Stomach (tissue), 4 donors: ENCODE measurements around the gene ANP32E.

Experiments used
- CTCF ChIP-seq, 7 experiments: fragments of 450-650 bp in 4 of 7; fragments of 200-600 bp in 3 of 7; sonication (generic) in 3 of 7; IDR thresholded peaks; one replicate each; pipeline ENCODE4 v1.5.1; 2016 to 2019; ENCODE audit warnings: antibody characterized with exemption in 7 of 7, control low read depth in 2 of 7, mild to moderate bottlenecking in 1 of 7
- EP300 ChIP-seq: sonication (generic); formaldehyde crosslinking; IDR thresholded peaks from one replicate; pipeline ENCODE4 v1.6.1; 2017; ENCODE audit warnings: antibody characterized with exemption
- POLR2A ChIP-seq, 4 donors: fragments of 450-650 bp; IDR thresholded peaks; one replicate each; pipeline ENCODE4 v1.6.1; 2016; ENCODE audit warnings: antibody characterized with exemption in 4 of 4, control low read depth in 2 of 4, mild to moderate bottlenecking in 1 of 4, moderate library complexity in 1 of 4
- POLR2AphosphoS5 ChIP-seq, 3 donors: sonication (generic); formaldehyde crosslinking; IDR thresholded peaks; one replicate each; pipeline ENCODE4 v1.6.1; 2016; ENCODE audit warnings: antibody characterized with exemption in 3 of 3

DNA sequence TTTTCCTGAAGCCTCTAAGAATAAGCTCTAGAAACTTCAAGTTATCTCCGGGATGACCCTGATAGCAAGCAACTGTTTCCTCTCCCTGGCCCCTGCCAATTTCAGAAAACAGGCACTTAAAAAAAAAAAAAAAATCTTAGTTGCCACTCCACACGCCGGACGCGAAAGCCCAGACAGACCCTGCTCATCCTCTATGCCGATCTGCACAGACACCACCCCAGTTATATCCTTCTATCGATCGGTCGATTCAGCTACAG is 1.7 kb downstream of the ANP32E start:
- no peak for TF ChIP-seq CTCF (IDR thresholded peaks at IDR 0.05)
- TF ChIP-seq POLR2AphosphoS5 (IDR thresholded peaks at IDR 0.05): no peak
- no peak for TF ChIP-seq POLR2A (IDR thresholded peaks at IDR 0.05)
- TF ChIP-seq EP300: no peak
